HepG2 (cell line): ENCODE measurements around the gene RNPS1. TPM values are rescaled to one million over a fixed set of nuclear protein-coding genes. Genes with fewer than 3 reads are reported as not detected.

Experiments
- AGO2 ChIP-seq: fragments of 200-400 bp; formaldehyde crosslinking; optimal IDR thresholded peaks from 2 replicates; pipeline ENCODE3; 2017; ENCODE audit warnings: mild to moderate bottlenecking, low read depth, low read length, moderate library complexity
- BRCA1 ChIP-seq: sonication (generic); formaldehyde crosslinking; IDR thresholded peaks from 2 replicates; pipeline ENCODE4 v1.4.0; 2020; ENCODE audit warnings: missing genetic modification reagents
- CENPT ChIP-seq: sonication (generic); formaldehyde crosslinking; IDR thresholded peaks from 2 replicates; pipeline ENCODE4 v1.8.0; 2022; ENCODE audit warnings: low read depth, mild to moderate bottlenecking, moderate library complexity, missing genetic modification reagents
- DMAP1 ChIP-seq: IDR thresholded peaks from 2 replicates; pipeline ENCODE4 v1.6.1; 2016
- ERF ChIP-seq: IDR thresholded peaks from 2 replicates; pipeline ENCODE4 v1.6.1; 2018; ENCODE audit warnings: missing biosample characterization, missing genetic modification reagents
- EZH2 ChIP-seq: conservative IDR thresholded peaks from 2 replicates; pipeline ENCODE4 v1.6.1; 2012; ENCODE audit warnings: mild to moderate bottlenecking, low read depth, low read length, moderate library complexity
- FOXC1 ChIP-seq: sonication (generic); formaldehyde crosslinking; IDR thresholded peaks from 2 replicates; pipeline ENCODE4 v1.8.0; 2022; ENCODE audit warnings: mild to moderate bottlenecking, missing genetic modification reagents, borderline replicate concordance
- FOXO4 ChIP-seq: sonication (generic); formaldehyde crosslinking; conservative IDR thresholded peaks from 2 replicates; pipeline ENCODE4 v1.8.1; 2023; ENCODE audit warnings: missing genetic modification reagents
- GABPA ChIP-seq, 2 experiments: IDR thresholded peaks; 2 replicates each; pipeline ENCODE4 v1.6.1; 2011 to 2016; ENCODE audit warnings: low read depth in 2 of 2, low read length in 1 of 2, missing biosample characterization in 1 of 2, missing genetic modification characterization in 1 of 2
- HDAC1 ChIP-seq: sonication (generic); formaldehyde crosslinking; IDR thresholded peaks from 2 replicates; pipeline ENCODE4 v1.5.1; 2020; ENCODE audit warnings: mild to moderate bottlenecking, missing genetic modification reagents
- JUND ChIP-seq: sonication (generic); formaldehyde crosslinking; IDR thresholded peaks from 2 replicates; pipeline ENCODE4 v1.8.0; 2022; ENCODE audit warnings: mild to moderate bottlenecking, missing genetic modification reagents
- NONO ChIP-seq, 2 experiments: fragments of 450-650 bp in 1 of 2; sonication (generic) in 1 of 2; formaldehyde crosslinking in 1 of 2; IDR thresholded peaks in 1 of 2; conservative IDR thresholded peaks in 1 of 2; 2 replicates each; pipeline versions ENCODE4 v1.6.1 to v1.8.0; 2017 to 2022; ENCODE audit warnings: mild to moderate bottlenecking in 1 of 2, missing genetic modification reagents in 1 of 2, moderate library complexity in 1 of 2
- POLR2G ChIP-seq: fragments of 200-400 bp; formaldehyde crosslinking; IDR thresholded peaks from 2 replicates; pipeline ENCODE4 v1.6.1; 2018; ENCODE audit warnings: mild to moderate bottlenecking, low read depth, low read length, moderate library complexity
- PRDM4 ChIP-seq: sonication (generic); formaldehyde crosslinking; IDR thresholded peaks from 2 replicates; pipeline ENCODE4 v1.9.0; 2021; ENCODE audit warnings: missing genetic modification reagents, borderline replicate concordance
- PTBP1 ChIP-seq: fragments of 200-400 bp; formaldehyde crosslinking; IDR thresholded peaks from 2 replicates; pipeline ENCODE4 v1.6.1; 2018; ENCODE audit warnings: low read length, low read depth; ENCODE audit not compliant: poor library complexity, severe bottlenecking
- STAG1 ChIP-seq: sonication (generic); formaldehyde crosslinking; IDR thresholded peaks from 2 replicates; pipeline ENCODE4 v1.4.0; 2020; ENCODE audit warnings: missing genetic modification reagents
- TBX2 ChIP-seq: sonication (generic); formaldehyde crosslinking; IDR thresholded peaks from 2 replicates; pipeline ENCODE4 v1.5.0; 2020; ENCODE audit warnings: missing genetic modification reagents, mild to moderate bottlenecking, borderline replicate concordance
- TIGD3 ChIP-seq: sonication (generic); formaldehyde crosslinking; IDR thresholded peaks from 2 replicates; pipeline ENCODE4 v1.5.1; 2020; ENCODE audit warnings: mild to moderate bottlenecking, missing genetic modification reagents, borderline replicate concordance
- ZKSCAN8 ChIP-seq: IDR thresholded peaks from 2 replicates; pipeline ENCODE4 v1.6.1; 2016; ENCODE audit warnings: borderline replicate concordance, missing genetic modification reagents, missing compliant biosample characterization
- ZNF264 ChIP-seq: sonication (generic); formaldehyde crosslinking; IDR thresholded peaks from 2 replicates; pipeline ENCODE4 v1.4.0; 2020; ENCODE audit warnings: missing genetic modification reagents
- ZNF3 ChIP-seq: IDR thresholded peaks from 2 replicates; pipeline ENCODE4 v1.7.0; 2017; ENCODE audit warnings: inconsistent platforms
- ZNF326 ChIP-seq: sonication (generic); formaldehyde crosslinking; IDR thresholded peaks from 2 replicates; pipeline ENCODE4 v1.4.0; 2020; ENCODE audit warnings: missing genetic modification reagents, borderline replicate concordance
- ZNF383 ChIP-seq: sonication (generic); formaldehyde crosslinking; IDR thresholded peaks from 2 replicates; pipeline ENCODE4 v1.4.0; 2020; ENCODE audit warnings: missing genetic modification reagents, mild to moderate bottlenecking, borderline replicate concordance
- ZNF44 ChIP-seq: sonication (generic); formaldehyde crosslinking; IDR thresholded peaks from 2 replicates; pipeline ENCODE4 v1.5.1; 2020; ENCODE audit warnings: mild to moderate bottlenecking, missing genetic modification reagents
- ZNF709 ChIP-seq: sonication (generic); formaldehyde crosslinking; IDR thresholded peaks from 2 replicates; pipeline ENCODE4 v1.5.0; 2020; ENCODE audit warnings: mild to moderate bottlenecking, missing genetic modification reagents
- polyA plus RNA-seq, 8 experiments: library from polyadenylated mRNA; depleted of rRNA in 3 of 8; stranded (reverse) in 7 of 8; unstranded in 1 of 8; fragments of >200 nt; fragmentation: Illumina TruSeq in 4 of 8; extraction: Trizol in 4 of 8; gene quantifications; 2 replicates each; pipeline versions ENCODE4 v1.2.1 to v1.2.3, GENCODE V29; 2011 to 2016; ENCODE audit warnings: low read depth in 4 of 8, missing spikeins in 1 of 8, mixed read lengths in 1 of 8; ENCODE audit not compliant: insufficient read depth in 1 of 8
- total RNA-seq, 5 experiments: library from RNA; depleted of rRNA; stranded (reverse); fragments of >200 nt; fragmentation: Illumina TruSeq; extraction: Trizol; gene quantifications; 2 replicates each; pipeline ENCODE4 v1.2.3, GENCODE V29; 2016; ENCODE audit warnings: low read depth in 1 of 5

RNPS1 gene
- total and polyA plus RNA-seq, 2 of the 13 experiments (the other 11 are each of a cell fraction or from before 2014, with no cell fraction given), result 126 to 133 TPM

- TF ChIP-seq PRDM4 (CRISPR knock-in tag) (no peak), EZH2 (no peak), STAG1 (CRISPR knock-in tag) (peak; percentile 79), PTBP1 (peak; percentile 67), ZNF709 (peak; percentile 67; the same call in 1 of the 2 replicates), ZNF383 (no peak), FOXC1 (CRISPR knock-in tag) (peak; percentile 49; the same call in 1 of the 2 replicates), TIGD3 (CRISPR knock-in tag) (no peak), FOXO4 (CRISPR knock-in tag) (no peak), DMAP1 (peak; percentile 73; the same call in 1 of the 2 replicates), ZNF264 (no peak; the same call in 1 of the 2 replicates), ZNF3 (CRISPR knock-in tag) (no peak), BRCA1 (CRISPR knock-in tag) (peak; percentile 83; the same call in 1 of the 2 replicates), HDAC1 (CRISPR knock-in tag) (peak; percentile 86), AGO2 (peak; percentile 99), POLR2G (peak; percentile 97), TBX2 (CRISPR knock-in tag) (peak; percentile 92), ZKSCAN8 (peak; percentile 80; the same call in 1 of the 2 replicates), ERF (CRISPR knock-in tag) (peak; percentile 68), JUND (CRISPR knock-in tag) (no peak), ZNF326 (no peak), NONO (IDR thresholded peaks at IDR 0.05) (no peak), NONO (CRISPR knock-in tag; conservative IDR thresholded peaks at IDR 0.05) (peak; percentile 91), ZNF44 (CRISPR knock-in tag) (no peak), GABPA (IDR thresholded peaks at IDR 0.05; ENCODE audit: low read depth, low read length) (peak; percentile 43), GABPA (CRISPR knock-in tag; IDR thresholded peaks at IDR 0.05; ENCODE audit: low read depth) (peak; percentile 80), CENPT (no peak)
Measured at GRCh38 chr16:2251296-2252111, 16.4 kb downstream of the RNPS1 start, which contains the start of gene ECI1 (continued).
